Hepatocyte (in vitro differentiated cells): Measurements from ENCODE around the gene RHCG. TPM values are rescaled to one million over a fixed set of nuclear protein-coding genes. Genes with fewer than 3 reads are reported as not detected.

ENCODE experiments used
- polyA plus RNA-seq: library from polyadenylated mRNA; unstranded; fragments of >200 nt; fragmentation: Nextera tagmentation; extraction: Ambion mirVana; gene quantifications from 2 replicates; pipeline ENCODE4 v1.2.1, GENCODE V29; 2016
- total RNA-seq: library from RNA; depleted of rRNA; stranded (reverse); fragments of >200 nt; gene quantifications from 2 replicates; pipeline ENCODE4 v1.2.3, GENCODE V29; 2014

RHCG gene
- total and polyA plus RNA-seq, 2 experiments from 2014 or later, result 1.1 to 1.7 TPM

Other genes with a start within 250 kb of the RHCG start
- gene POLG, start 161.8 kb downstream of the RHCG start, total RNA-seq, result 28.0 and 54.0 TPM in 2 replicates
- 34.0 and 44.1 TPM in 2 replicates for gene POLG, start 161.8 kb downstream of the RHCG start, polyA plus RNA-seq
- 1.3 and 2.3 TPM in 2 replicates for gene TICRR, start 78.9 kb upstream of the RHCG start, total RNA-seq
- 0.47 and 0.91 TPM in 2 replicates for gene TICRR, start 78.9 kb upstream of the RHCG start, polyA plus RNA-seq
- gene KIF7, start 158.9 kb upstream of the RHCG start, total RNA-seq, result 3.0 and 5.3 TPM in 2 replicates
- 3.1 and 5.0 TPM in 2 replicates for gene KIF7, start 158.9 kb upstream of the RHCG start, polyA plus RNA-seq
- 3.5 and 6.3 TPM in 2 replicates for gene PLIN1, start 182.8 kb upstream of the RHCG start, total RNA-seq
- 2.6 and 6.8 TPM in 2 replicates for gene PLIN1, start 182.8 kb upstream of the RHCG start, polyA plus RNA-seq
- gene PEX11A, start 194.2 kb upstream of the RHCG start, total RNA-seq, result 10.7 and 12.7 TPM in 2 replicates
- 7.6 and 10.0 TPM in 2 replicates for gene PEX11A, start 194.2 kb upstream of the RHCG start, polyA plus RNA-seq
- gene WDR93, start 194.2 kb upstream of the RHCG start, total RNA-seq, result 0.13 TPM in 1 of 2 replicates, not detected in the other
- gene WDR93, start 194.2 kb upstream of the RHCG start, polyA plus RNA-seq, result 0.57 TPM in 1 of 2 replicates, not detected in the other